Measurements from ENCODE around the gene POC1A.

The POC1A gene

DNA sequence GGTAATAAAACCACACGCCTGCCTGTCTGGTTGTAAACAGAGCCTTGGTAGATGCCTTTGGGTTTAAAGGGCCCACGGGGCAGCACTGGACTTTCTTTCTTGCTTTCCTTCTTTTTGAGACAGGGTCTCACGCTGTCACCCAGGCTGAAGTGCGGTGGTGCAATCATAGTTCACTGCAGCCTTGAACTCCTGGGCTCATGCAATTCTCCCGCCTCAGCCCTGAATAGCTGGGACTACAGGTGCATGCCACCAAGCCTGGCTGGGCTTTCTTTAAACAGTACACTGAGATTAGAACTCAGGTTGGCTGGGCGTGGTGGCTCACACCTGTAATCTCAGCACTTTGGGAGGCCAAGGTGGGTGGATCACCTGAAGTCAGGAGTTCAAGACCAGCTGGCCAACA is 42.2 kb downstream of the POC1A start:
- Histone ChIP-seq H3K27ac (no peak overlapping the region), H3K9me3 (ENCODE audit: severe bottlenecking) (no peaks in the 10 kb centered on the region), H3K4me3 (ENCODE audit: low read depth, low read length) (no peak overlapping the region), H3K27me3 (ENCODE audit: insufficient read depth, low read depth, severe bottlenecking) (no peaks in the 10 kb centered on the region), H3K36me3 (0 out of 2 replicates have a peak, but pooled peaks cover 7% of the 10 kb centered on the region)
- DNase-seq: no peak
- TF ChIP-seq, protein P1, sequence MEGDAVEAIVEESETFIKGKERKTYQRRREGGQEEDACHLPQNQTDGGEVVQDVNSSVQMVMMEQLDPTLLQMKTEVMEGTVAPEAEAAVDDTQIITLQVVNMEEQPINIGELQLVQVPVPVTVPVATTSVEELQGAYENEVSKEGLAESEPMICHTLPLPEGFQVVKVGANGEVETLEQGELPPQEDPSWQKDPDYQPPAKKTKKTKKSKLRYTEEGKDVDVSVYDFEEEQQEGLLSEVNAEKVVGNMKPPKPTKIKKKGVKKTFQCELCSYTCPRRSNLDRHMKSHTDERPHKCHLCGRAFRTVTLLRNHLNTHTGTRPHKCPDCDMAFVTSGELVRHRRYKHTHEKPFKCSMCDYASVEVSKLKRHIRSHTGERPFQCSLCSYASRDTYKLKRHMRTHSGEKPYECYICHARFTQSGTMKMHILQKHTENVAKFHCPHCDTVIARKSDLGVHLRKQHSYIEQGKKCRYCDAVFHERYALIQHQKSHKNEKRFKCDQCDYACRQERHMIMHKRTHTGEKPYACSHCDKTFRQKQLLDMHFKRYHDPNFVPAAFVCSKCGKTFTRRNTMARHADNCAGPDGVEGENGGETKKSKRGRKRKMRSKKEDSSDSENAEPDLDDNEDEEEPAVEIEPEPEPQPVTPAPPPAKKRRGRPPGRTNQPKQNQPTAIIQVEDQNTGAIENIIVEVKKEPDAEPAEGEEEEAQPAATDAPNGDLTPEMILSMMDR (IDR thresholded peaks at IDR 0.05; ENCODE audit: low read depth, low read length): no peak

DNA sequence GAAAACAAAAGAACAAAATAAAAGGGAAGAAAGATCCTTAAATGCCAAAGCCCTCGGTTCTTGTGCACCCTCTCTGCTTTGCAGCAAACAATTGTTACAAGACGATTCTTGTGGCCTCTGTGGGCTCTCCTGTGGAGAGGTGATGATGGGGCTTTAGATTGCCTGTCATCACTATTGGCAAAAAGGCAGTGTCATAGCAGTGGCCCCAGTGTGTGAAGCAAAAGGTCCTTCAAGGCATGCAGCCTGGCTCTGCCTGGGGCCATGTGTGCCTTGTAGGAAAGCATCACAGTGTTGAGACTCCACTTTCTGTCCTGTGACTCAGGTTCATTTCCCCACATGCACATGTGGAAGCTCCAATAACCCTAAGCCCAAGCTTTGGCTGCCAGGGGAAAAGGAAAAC is 43.7 kb downstream of the POC1A start:
- Histone ChIP-seq H3K4me3 (ENCODE audit: low read depth, low read length) (no peak overlapping the region), H3K27ac (no peak overlapping the region), H3K36me3 (0 out of 2 replicates have a peak, but pooled peaks cover 7% of the 10 kb centered on the region), H3K27me3 (ENCODE audit: insufficient read depth, low read depth, severe bottlenecking) (no peaks in the 10 kb centered on the region), H3K9me3 (ENCODE audit: severe bottlenecking) (no peaks in the 10 kb centered on the region)
- no peak for DNase-seq
- TF ChIP-seq, protein P1 (IDR thresholded peaks at IDR 0.05; ENCODE audit: low read depth, low read length): no peak

DNA sequence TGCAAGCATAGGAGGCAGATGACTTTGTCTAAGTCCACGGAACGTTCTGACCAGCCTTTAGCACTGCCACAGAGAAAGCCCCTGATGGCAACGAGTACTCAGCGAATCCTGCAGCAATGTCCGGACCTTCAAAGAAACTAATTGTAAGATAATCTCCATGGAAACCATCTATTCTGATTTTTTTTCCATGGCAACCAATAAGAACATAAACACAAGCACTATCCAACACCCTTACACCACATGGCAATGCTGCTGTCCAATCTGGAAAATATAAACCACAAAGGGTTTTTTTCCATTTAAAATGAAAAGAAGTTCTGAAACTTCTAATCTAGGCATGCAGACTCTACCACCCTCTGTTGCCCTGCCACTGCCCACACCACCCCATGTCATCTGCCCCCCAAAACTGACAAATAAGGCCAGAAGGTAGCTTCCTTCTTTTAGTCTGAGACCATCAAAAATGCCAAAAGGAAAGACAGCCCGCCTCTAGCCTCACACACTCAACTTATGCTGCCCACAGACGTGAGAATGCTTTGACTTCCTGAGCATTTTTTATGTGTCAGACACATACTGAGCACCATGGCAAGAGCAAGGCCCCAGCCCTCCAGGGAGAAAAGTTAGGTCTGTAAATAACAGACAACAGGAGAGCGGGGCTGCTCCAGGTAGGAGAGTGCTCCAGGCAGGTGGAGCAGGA is 44.5 kb downstream of the POC1A start:
- Histone ChIP-seq H3K36me3 (0 out of 2 replicates have a peak, but pooled peaks cover 7% of the 10 kb centered on the region), H3K27ac (no peak overlapping the region), H3K27me3 (ENCODE audit: insufficient read depth, low read depth, severe bottlenecking) (no peaks in the 10 kb centered on the region), H3K9me3 (ENCODE audit: severe bottlenecking) (no peaks in the 10 kb centered on the region), H3K4me3 (ENCODE audit: low read depth, low read length) (no peak overlapping the region)
- no peak for DNase-seq
- TF ChIP-seq, protein P1 (IDR thresholded peaks at IDR 0.05; ENCODE audit: low read depth, low read length): no peak

DNA sequence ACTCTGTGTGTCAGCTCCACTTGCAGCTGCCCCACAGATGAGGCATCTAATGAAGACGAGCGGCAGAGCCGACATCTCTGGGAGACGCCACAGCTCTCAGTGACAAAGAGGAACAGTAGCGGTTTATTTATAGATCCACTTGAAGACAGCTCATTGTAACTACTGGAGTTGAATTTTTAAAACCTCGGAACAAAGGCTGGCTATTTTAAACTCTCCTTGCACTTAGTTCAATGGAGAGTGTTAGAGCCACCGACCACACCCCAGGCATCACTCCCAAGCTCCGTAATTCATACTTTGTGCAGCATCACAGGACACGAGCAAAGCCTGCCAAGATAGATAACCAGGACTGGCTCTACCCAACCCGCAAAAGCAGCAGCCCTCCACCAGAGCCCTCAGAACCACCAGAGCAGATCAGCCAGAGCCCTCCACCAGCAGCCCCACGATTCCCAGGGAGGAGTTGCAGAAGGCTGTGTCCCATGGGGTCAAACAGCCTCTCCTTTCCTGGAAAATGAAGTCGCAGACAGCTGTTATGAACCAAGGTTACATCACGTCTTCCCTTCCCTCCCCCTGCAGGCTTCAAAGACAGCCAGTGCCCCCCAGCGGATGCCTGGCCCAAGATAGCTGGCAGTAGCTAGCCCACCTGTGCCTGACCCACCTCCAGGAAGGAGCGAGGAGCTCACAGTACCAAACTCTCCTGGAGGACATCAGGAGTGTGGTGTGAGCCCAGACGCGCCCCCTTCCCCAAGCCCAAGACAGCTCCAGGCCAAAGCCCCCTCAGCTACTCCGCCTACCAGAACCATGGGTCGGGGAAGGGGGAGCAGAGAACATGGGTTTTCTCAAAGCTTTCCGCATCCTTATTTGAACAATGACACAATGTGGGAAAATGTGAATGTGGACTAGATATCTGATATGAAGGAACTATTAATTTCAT is 45.7 kb downstream of the POC1A start:
- 0 out of 2 replicates have a peak, but pooled peaks cover 7% of the 10 kb centered on the region for H3K36me3 ChIP-seq
- H3K27me3 ChIP-seq (ENCODE audit: insufficient read depth, low read depth, severe bottlenecking): no peaks in the 10 kb centered on the region
- TF ChIP-seq, protein P1 (IDR thresholded peaks at IDR 0.05; ENCODE audit: low read depth, low read length): no peak
- H3K9me3 ChIP-seq (ENCODE audit: severe bottlenecking): no peaks in the 10 kb centered on the region
- no peak overlapping the region for H3K4me3 ChIP-seq (ENCODE audit: low read depth, low read length)
- peak; percentile 38 for DNase-seq
- no peak overlapping the region for H3K27ac ChIP-seq

DNA sequence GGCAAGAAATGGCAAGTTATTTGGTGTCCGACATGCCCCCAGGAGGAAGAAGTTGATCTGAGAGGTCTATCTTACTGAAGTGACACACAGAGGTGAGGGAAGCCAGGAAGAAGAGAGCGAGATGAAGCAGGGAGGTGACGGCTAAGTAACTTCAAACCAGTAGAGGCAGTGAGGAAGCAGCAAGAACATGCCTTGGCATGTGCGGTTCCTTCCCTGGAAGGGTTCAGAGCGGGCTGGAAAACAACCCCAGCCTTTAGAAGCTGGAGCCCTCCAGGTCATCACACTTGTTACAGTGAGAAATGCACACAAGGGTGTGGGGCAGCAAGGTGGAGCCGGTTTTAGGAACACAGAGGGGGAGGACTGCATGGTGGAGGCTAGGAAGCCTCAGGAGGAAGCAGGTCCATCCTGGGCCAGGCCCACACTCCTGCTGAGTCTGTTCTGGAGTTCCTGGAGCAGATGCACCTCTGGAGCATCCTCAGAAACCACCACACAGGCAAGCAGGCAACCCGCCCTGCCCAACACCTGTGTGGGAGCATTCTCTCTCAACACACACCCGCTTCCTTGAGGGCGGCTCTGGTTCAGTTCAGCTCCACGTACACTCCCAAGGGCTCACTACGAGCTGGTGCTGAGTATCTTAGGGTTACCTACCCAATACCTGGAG is 47.1 kb downstream of the POC1A start:
- TF ChIP-seq, protein P1 (IDR thresholded peaks at IDR 0.05; ENCODE audit: low read depth, low read length): no peak
- H3K27ac ChIP-seq: no peak overlapping the region

More for the DNA sequence above, 47.1 kb downstream of the POC1A start:
- 0 out of 2 replicates have a peak, but pooled peaks cover under 1% of the 10 kb centered on the region for H3K36me3 ChIP-seq
- no peak for DNase-seq
- no peaks in the 10 kb centered on the region for H3K27me3 ChIP-seq (ENCODE audit: insufficient read depth, low read depth, severe bottlenecking)
- H3K9me3 ChIP-seq (ENCODE audit: severe bottlenecking): no peaks in the 10 kb centered on the region
- no peak overlapping the region for H3K4me3 ChIP-seq (ENCODE audit: low read depth, low read length)

Data from WERI-Rb-1 (cell line).